ENCODE data around the gene LRRC7.
"Not testable (repeated sequence)": the region's sequence is repeated elsewhere in the genome, so short reads cannot be mapped to it uniquely, and the experiment has no call there.

LRRC7 gene

GRCh38 chr1:69787151-69787550 is 219.4 kb downstream of the LRRC7 start:
- no peak for DNase-seq

GRCh38 chr1:69791311-69791710 is 223.6 kb downstream of the LRRC7 start:
- DNase-seq = no peak

DNA sequence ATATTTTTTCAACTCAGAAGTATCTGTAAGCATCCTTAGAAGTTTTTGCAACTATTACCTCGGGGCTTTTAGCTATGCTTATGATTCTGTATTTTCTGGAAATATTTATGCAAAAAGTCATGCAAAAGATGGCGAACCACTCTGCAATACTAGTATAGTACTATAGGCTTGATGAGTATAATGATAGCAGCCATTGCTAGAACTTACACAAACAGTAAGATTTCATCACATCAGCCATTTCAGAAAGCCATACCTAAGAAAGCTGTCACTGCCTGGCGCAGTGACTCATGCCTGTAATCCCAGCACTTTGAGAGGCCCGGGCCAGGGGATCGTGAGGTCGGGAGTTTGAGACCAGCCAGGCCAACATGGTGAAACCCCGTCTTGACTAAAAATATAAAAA is 227.1 kb downstream of the LRRC7 start:
- no peak for DNase-seq

GRCh38 chr1:69814926-69815325 is 247.2 kb downstream of the LRRC7 start:
- no peak for DNase-seq

DNA sequence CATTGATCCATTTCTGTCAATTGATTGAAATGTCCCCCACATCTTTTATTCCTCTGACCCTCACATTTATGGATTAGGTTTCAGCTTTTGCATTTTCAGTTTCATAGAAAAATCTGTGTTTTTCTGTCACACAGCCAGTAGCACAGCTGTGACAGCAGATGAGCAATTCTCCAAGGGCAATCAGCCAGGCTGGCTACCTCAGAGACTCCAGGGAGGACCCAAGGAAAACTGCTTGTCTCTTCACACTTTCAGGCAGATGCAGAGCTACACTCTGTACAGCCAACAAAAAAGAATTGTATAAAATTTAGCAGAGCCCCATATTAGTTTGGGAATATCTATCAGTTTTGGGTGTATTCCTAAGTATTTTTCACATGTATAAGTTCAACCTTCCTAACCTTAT is 257.2 kb downstream of the LRRC7 start:
- no peak for DNase-seq

- no peak for DNase-seq
These were observed 260.0 kb downstream of the LRRC7 start for GRCh38 chr1:69827732-69828131.

- DNase-seq = no peak
These were observed 265.8 kb downstream of the LRRC7 start for GRCh38 chr1:69833536-69833935.

- DNase-seq = no peak
These were observed 266.6 kb downstream of the LRRC7 start for GRCh38 chr1:69834336-69834735.

GRCh38 chr1:69835955-69836354 is 268.2 kb downstream of the LRRC7 start:
- DNase-seq = no peak

DNA sequence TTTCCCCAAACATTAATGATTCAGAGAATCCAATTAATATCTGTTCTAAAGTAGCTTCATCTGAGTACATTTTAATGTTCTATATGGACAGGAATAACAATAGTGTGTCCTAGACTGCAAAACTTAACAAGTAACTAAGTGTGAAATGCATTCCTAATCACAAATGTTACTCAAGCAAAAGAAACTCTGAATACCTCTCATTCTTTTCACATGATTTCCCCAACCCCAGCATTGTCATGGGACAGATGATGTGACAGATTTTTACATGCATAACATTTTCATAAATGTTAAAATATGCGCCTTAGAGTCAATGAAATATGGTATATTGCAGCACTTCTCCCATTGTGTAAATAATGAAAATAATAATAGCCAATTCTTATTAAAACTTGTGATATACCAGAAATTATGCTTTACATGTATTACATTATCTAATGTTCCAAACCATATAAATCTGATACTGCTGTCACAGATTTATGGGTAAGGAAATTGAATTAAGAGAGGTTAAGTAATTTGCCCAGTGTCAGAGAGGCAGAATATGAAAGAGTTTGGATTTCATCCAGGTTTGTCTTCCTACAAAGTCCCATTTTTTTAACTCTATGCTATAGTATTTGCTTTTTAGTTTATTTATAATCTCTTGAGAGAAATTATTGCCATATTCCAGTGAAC is 269.4 kb downstream of the LRRC7 start:
- no peak for DNase-seq

DNA sequence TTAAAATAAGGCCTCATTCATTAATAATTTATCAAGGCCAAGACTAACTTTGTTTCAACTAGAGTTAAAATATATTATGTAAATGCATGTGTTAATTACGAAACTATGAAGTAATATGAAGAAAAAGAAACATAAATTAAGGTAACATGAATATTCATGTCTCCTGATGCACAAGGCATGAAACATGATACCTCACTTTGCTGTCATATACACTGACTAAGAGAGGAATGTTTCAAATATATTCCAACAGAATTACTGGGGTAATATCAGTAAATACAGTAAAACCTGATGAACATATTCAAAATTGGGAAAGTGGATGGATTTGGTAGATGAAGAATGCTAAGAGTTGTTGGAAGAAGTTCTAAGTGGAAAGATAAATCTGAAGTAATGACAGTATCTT is 274.6 kb downstream of the LRRC7 start:
- DNase-seq = no peak

- DNase-seq = no peak
These were observed 277.9 kb downstream of the LRRC7 start for GRCh38 chr1:69845655-69846054.

- DNase-seq = no peak
These were observed 278.5 kb downstream of the LRRC7 start for GRCh38 chr1:69846267-69846666.

DNA sequence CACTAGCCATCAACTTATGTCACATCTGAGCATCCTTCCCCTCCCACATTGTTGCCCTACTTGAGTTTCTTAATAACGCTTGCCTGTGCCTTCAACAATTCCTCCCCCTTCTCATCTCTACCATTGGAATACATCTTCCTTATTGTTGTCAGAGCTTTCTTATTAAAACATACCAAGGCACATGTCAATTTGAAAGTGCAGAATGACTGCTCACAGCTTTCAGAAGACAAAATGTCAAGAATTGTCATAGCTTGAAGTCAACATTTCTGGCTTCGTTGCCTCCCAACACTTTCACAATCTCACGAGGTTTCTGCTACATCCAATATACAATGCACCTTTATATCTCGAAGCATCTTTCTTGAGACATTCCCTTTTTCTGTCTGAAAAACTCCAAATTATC is 279.9 kb downstream of the LRRC7 start:
- no peak for DNase-seq

- DNase-seq = no peak
These were observed 284.4 kb downstream of the LRRC7 start for GRCh38 chr1:69852151-69852550.

GRCh38 chr1:69852706-69853105 is 285.0 kb downstream of the LRRC7 start:
- DNase-seq = no peak

DNA sequence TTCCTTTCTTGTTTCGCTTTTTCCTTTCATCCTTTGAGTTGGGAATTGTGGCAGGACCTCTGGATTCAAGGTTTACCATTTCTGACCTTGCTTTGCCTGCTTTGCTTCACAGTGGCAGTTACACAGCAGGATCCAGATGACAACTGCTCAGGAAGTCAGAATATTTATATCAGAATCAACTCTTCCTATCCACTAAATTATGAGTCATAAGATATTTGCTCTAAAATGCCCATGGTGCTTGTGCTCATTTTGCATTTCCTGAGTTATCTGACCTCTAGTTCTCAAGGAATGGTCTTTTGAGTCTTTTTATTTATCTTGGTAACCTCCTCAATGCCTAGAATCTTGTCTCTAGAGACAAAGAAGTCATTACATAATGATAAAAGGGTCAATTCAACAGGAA is 290.8 kb downstream of the LRRC7 start:
- DNase-seq = no peak

DNA sequence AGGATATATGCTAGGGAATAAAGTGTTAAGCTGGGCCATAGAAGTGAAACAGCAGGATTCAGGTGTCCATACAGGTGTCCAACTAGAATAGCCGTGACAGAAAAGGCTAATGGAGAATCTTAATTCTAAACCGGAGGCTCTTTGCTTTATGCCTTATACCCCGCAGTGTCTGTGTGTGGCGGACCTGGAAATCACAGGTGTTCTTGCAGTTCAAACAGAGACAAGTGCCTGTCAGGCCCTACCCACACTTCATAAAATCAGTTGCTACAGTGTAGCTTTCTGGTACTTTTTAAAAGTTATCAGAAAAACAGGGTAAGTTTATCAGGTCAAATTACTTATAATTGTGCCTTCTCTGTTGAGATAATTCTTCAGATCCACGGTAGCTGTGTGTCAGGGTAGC is 293.9 kb downstream of the LRRC7 start:
- DNase-seq = no peak

DNA sequence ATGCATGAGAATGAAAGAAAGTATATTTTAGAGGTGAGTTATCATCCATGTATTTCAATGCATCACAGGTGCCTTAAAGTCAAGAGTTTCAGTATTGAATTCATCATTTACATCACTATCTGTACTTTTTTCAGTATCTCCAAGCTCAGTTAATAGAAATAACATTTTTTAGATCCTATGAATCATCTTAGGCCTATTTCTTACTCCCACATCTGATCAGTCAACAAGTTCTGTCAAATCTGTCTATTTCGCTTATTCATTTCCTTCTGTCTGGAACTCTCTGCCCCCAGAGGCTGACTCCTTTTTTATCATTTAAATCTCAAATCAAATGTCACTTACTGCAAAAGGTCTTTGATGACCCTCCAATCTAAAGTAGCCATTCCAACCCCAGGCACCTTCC is 295.2 kb downstream of the LRRC7 start:
- no peak for DNase-seq

DNA sequence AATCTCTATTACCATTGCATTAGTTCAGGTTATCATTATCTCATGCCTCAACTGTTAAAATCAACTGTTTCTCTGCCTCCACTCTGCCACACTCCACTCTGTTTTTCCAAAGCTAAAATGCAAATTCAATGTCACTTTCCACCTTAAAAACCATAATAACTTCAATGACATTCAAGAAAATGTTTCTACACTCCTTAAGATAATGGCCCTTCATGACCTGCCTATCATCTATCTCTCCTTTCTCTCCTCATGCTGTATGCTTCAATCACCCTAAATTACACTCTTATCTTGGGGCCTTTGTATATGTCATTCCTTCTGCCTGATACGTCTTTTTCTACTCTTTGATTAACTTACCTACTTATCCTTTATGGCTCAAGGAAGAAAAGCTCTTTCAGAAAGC is 296.0 kb downstream of the LRRC7 start:
- no peak for DNase-seq

- no peak for DNase-seq
These were observed 303.7 kb downstream of the LRRC7 start for GRCh38 chr1:69871412-69871811.

GRCh38 chr1:69878338-69878737 is 310.6 kb downstream of the LRRC7 start:
- DNase-seq = no peak

DNA sequence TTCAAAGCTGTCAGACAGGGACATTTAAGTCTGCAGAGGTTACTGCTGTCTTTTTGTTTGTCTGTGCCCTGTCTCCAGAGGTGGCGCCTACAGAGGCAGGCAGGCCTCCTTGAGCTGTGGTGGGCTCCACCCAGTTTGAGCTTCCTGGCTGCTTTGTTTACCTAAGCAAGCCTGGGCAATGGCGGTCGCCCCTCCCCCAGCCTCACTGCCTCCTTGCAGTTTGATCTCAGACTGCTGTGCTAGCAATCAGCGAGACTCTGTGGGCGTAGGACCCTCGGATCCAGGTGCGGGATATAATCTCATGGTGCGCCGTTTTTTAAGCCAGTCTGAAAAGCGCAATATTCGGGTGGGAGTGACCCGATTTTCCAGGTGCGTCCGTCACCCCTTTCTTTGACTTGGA is 320.3 kb downstream of the LRRC7 start:
- not testable (repeated sequence) for DNase-seq

- DNase-seq = no peak
These were observed 320.9 kb downstream of the LRRC7 start for GRCh38 chr1:69888657-69889056.

DNA sequence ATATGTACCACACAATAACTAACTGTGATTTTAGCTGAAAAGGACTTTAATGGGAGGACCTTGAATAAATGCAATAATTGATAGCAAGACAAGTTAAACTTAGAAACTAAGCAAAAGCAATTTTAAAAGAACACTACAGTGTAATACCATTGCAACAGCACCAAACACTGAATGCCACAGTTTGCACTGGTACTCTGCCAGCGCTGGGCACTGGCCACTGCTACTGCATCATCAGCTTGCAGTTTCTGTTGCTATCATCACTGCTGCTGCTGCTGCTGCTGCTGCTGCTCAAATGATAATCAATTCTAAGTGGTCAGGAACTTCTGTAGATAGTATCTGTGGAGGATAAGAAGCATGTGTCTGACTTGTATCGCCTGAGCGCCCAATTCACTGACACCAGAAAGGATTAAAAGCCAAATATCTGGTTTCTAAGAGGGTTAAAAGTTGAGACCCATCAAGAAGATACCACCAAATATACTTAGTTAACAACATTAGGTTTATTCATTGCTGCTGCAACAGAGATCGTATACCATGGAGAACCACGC is 330.8 kb downstream of the LRRC7 start:
- no peak for DNase-seq

Measured in CD4-positive, alpha-beta T cell treated with Interleukin-10 for 1 hour (primary cell).